ENCODE data around the gene LAX1.
"Not testable (repeated sequence)": the region's sequence is repeated elsewhere in the genome, so short reads cannot be mapped to it uniquely, and the experiment has no call there.

Gene LAX1

GRCh38 chr1:203789966-203790365 lies 25.0 kb downstream of the LAX1 start:
- no peaks in the 10 kb centered on the region for H3K79me2 ChIP-seq (ENCODE audit: low read length)
- H2AFZ ChIP-seq (ENCODE audit: low read depth, low read length): no peak overlapping the region
- H4K20me1 ChIP-seq (ENCODE audit: insufficient read depth, low read length): no peaks in the 10 kb centered on the region
- H3K27ac ChIP-seq (ENCODE audit: low read length): no peak overlapping the region
- no peak overlapping the region for H3K4me2 ChIP-seq (ENCODE audit: low read length)
- H3K27me3 ChIP-seq (ENCODE audit: low read depth, low read length): no peaks in the 10 kb centered on the region
- no peaks in the 10 kb centered on the region for H3K36me3 ChIP-seq (replicated peaks; ENCODE audit: low read depth, low read length)
- no peak for TF ChIP-seq CTCF (IDR thresholded peaks at IDR 0.05; ENCODE audit: low read depth, low read length)
- TF ChIP-seq EZH2phosphoT487 (IDR thresholded peaks at IDR 0.05; ENCODE audit: low read depth): no peak
- H3K4me3 ChIP-seq (ENCODE audit: low read length): no peak overlapping the region
- no peak overlapping the region for H3K9ac ChIP-seq (ENCODE audit: low read length)
- no peaks in the 10 kb centered on the region for H3K9me3 ChIP-seq (ENCODE audit: insufficient read depth, low read length)
- peaks cover 3% of the 10 kb centered on the region; the same call in 1 of the 2 replicates for H3K4me1 ChIP-seq (ENCODE audit: low read length)

- no peaks in the 10 kb centered on the region for H3K36me3 ChIP-seq (replicated peaks; ENCODE audit: low read depth, low read length)
- H3K27ac ChIP-seq (ENCODE audit: low read length): no peak overlapping the region
These were observed 26.5 kb downstream of the LAX1 start for GRCh38 chr1:203791498-203791897.

GRCh38 chr1:203792486-203792885 lies 27.5 kb downstream of the LAX1 start:
- peaks cover 10% of the 10 kb centered on the region for H3K36me3 ChIP-seq (replicated peaks; ENCODE audit: low read depth, low read length)
- no peak overlapping the region for H3K27ac ChIP-seq (ENCODE audit: low read length)
- H3K27me3 ChIP-seq (ENCODE audit: low read depth, low read length): no peaks in the 10 kb centered on the region
- TF ChIP-seq EZH2phosphoT487 (IDR thresholded peaks at IDR 0.05; ENCODE audit: low read depth) (no peak), CTCF (IDR thresholded peaks at IDR 0.05; ENCODE audit: low read depth, low read length) (no peak)
- peaks cover 20% of the 10 kb centered on the region for H3K79me2 ChIP-seq (ENCODE audit: low read length)
- no peak overlapping the region for H2AFZ ChIP-seq (ENCODE audit: low read depth, low read length)
- peaks cover 13% of the 10 kb centered on the region for H3K4me1 ChIP-seq (ENCODE audit: low read length)
- H3K4me2 ChIP-seq (ENCODE audit: low read length): no peak overlapping the region
- H4K20me1 ChIP-seq (ENCODE audit: insufficient read depth, low read length): peaks cover 10% of the 10 kb centered on the region
- no peak overlapping the region for H3K4me3 ChIP-seq (ENCODE audit: low read length)
- no peak overlapping the region for H3K9ac ChIP-seq (ENCODE audit: low read length)
- H3K9me3 ChIP-seq (ENCODE audit: insufficient read depth, low read length): no peaks in the 10 kb centered on the region

More at GRCh38 chr1:203791498-203791897, 26.5 kb downstream of the LAX1 start:
- Histone ChIP-seq H3K9ac (ENCODE audit: low read length) (no peak overlapping the region), H3K4me2 (ENCODE audit: low read length) (no peak overlapping the region), H3K4me1 (ENCODE audit: low read length) (peaks cover 4% of the 10 kb centered on the region; the same call in 1 of the 2 replicates), H3K9me3 (ENCODE audit: insufficient read depth, low read length) (no peaks in the 10 kb centered on the region), H4K20me1 (ENCODE audit: insufficient read depth, low read length) (no peaks in the 10 kb centered on the region), H3K27me3 (ENCODE audit: low read depth, low read length) (no peaks in the 10 kb centered on the region), H3K79me2 (ENCODE audit: low read length) (peaks cover 10% of the 10 kb centered on the region), H3K4me3 (ENCODE audit: low read length) (no peak overlapping the region), H2AFZ (ENCODE audit: low read depth, low read length) (no peak overlapping the region)
- TF ChIP-seq EZH2phosphoT487 (IDR thresholded peaks at IDR 0.05; ENCODE audit: low read depth): no peak
- TF ChIP-seq CTCF (IDR thresholded peaks at IDR 0.05; ENCODE audit: low read depth, low read length): no peak

- peaks cover 20% of the 10 kb centered on the region for H3K36me3 ChIP-seq (replicated peaks; ENCODE audit: low read depth, low read length)
- not testable (repeated sequence) for H3K4me2 ChIP-seq (ENCODE audit: low read length); H3K4me3 ChIP-seq (ENCODE audit: low read length); H3K9ac ChIP-seq (ENCODE audit: low read length); H3K27ac ChIP-seq (ENCODE audit: low read length); H2AFZ ChIP-seq (ENCODE audit: low read depth, low read length); H3K9me3 ChIP-seq (ENCODE audit: insufficient read depth, low read length); H3K27me3 ChIP-seq (ENCODE audit: low read depth, low read length)
- peaks cover 31% of the 10 kb centered on the region for H3K79me2 ChIP-seq (ENCODE audit: low read length)
- H3K4me1 ChIP-seq (ENCODE audit: low read length): peaks cover 23% of the 10 kb centered on the region
- peaks cover 20% of the 10 kb centered on the region for H4K20me1 ChIP-seq (ENCODE audit: insufficient read depth, low read length)
These were observed 28.6 kb downstream of the LAX1 start for GRCh38 chr1:203793561-203793960.
